Esophagus squamous epithelium (tissue), 5 donors: ENCODE data around the gene SPACA4. TPM values are rescaled to one million over a fixed set of nuclear protein-coding genes. Genes with fewer than 3 reads are reported as not detected.

Source experiments
- DNase-seq: peaks from one replicate; lab custom pipeline; 2025; lab: John Stamatoyannopoulos, UW
- H3K27ac ChIP-seq, 4 donors: fragments of 200-600 bp; sonication (generic); one replicate each; pipeline ENCODE4 v1.5.1; 2016 to 2019; ENCODE audit warnings: mild to moderate bottlenecking in 1 of 4
- H3K27me3 ChIP-seq, 4 donors: fragments of 200-600 bp; sonication (generic); 1 replicate in 3 of 4; 2 replicates in 1 of 4; pipeline versions ENCODE4 v1.5.1 to v1.6.0; 2017 to 2021; ENCODE audit warnings: antibody characterized with exemption in 1 of 4
- H3K36me3 ChIP-seq, 3 donors: fragments of 200-600 bp; sonication (generic); one replicate each; pipeline ENCODE4 v1.5.1; 2016 to 2019
- H3K4me1 ChIP-seq, 3 donors: fragments of 200-600 bp; sonication (generic); one replicate each; pipeline ENCODE4 v1.5.1; 2017 to 2019
- H3K4me3 ChIP-seq, 4 donors: fragments of 200-600 bp; sonication (generic); 1 replicate in 3 of 4; 2 replicates in 1 of 4; pipeline ENCODE4 v1.5.1; 2016 to 2019; ENCODE audit warnings: mild to moderate bottlenecking in 2 of 4, moderate library complexity in 1 of 4
- H3K9me3 ChIP-seq, 3 donors: fragments of 200-600 bp; sonication (generic); one replicate each; pipeline ENCODE4 v1.5.1; 2016 to 2019
- POLR2A ChIP-seq, 4 donors: fragments of 450-650 bp; IDR thresholded peaks; one replicate each; pipeline ENCODE4 v1.6.1; 2017; ENCODE audit warnings: antibody characterized with exemption in 4 of 4, mild to moderate bottlenecking in 4 of 4, moderate library complexity in 3 of 4
- WGBS, 2 donors: methylation state at CpG; one replicate each; pipeline ENCODE4 v1.1.5; 2018; 5-methylcytosine and 5-hydroxymethylcytosine counted together
- intact Hi-C: fragments of 100-400 bp; cut with DNase I; formaldehyde crosslinking; loops from one replicate; pipeline ENCODE4 v1.15.0; 2022
- total RNA-seq, 4 donors: library from RNA; depleted of rRNA; stranded (reverse); fragments of >200 nt; gene quantifications; one replicate each; pipeline ENCODE4 v1.1.0, GENCODE V29; 2016
- TF ChIP-seq, protein P1 (sequence below), 6 experiments: fragments of 450-650 bp in 4 of 6; fragments of 200-600 bp in 2 of 6; sonication (generic) in 2 of 6; IDR thresholded peaks; one replicate each; pipeline ENCODE4 v1.5.1; 2016 to 2019; ENCODE audit warnings: antibody characterized with exemption in 6 of 6, mild to moderate bottlenecking in 4 of 6, moderate library complexity in 4 of 6
- donor health status: DM: yes; HTN: yes; CAD: no.

The SPACA4 gene
- total RNA-seq, 4 donors from 2014 or later = 1.3 to 1.7 (median 1.4) TPM; not detected in 1

DNA sequence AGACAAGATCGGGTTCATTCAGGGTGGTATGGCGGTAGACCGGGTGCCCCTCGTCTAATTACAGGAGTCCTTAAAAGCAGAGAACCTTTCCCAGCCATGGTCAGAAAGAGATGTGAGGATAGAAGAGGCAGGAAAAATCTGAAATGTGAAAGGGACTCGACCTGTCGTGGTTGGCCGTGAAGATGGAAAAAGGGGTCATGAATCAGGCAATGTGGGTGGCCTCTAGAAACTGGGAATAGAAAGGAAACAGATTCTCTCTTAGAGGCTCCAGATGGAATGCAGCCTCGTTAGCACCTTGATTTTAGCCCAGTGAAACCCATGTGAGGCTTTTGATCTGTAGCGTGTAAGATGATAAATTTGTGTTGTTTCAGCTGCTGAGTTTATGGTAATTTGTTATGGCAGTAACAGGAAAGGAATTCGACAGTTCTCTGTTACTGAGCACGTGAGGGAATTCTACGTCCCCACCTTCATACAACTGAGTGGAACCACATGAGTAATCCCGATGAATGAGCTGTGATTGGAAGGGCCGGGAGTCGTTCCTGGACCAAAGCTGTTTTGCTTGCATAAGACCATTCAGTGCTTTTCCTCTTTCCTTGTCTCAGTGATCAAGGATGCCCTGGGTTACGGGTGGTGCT lies 50.4 kb downstream of the SPACA4 start:
- no peaks in the 10 kb centered on the region for H3K27me3 ChIP-seq
- intact Hi-C loops = loop anchor here (10.0 kb wide), 1 partner anchor 118 kb away; no protein-coding TSS in a partner anchor
- no peak for DNase-seq
- no peaks in the 10 kb centered on the region for H3K9me3 ChIP-seq
- H3K27ac ChIP-seq = no peak overlapping the region
- 51 to 55% methylated on average over 16 of the region's 16 CpGs for WGBS, 2 donors
- no peaks in the 10 kb centered on the region for H3K36me3 ChIP-seq
- peaks cover 0 to 14% (median 11%) of the 10 kb centered on the region in 3 donors for H3K4me1 ChIP-seq
- H3K4me3 ChIP-seq = no peak overlapping the region
- TF ChIP-seq, protein P1, sequence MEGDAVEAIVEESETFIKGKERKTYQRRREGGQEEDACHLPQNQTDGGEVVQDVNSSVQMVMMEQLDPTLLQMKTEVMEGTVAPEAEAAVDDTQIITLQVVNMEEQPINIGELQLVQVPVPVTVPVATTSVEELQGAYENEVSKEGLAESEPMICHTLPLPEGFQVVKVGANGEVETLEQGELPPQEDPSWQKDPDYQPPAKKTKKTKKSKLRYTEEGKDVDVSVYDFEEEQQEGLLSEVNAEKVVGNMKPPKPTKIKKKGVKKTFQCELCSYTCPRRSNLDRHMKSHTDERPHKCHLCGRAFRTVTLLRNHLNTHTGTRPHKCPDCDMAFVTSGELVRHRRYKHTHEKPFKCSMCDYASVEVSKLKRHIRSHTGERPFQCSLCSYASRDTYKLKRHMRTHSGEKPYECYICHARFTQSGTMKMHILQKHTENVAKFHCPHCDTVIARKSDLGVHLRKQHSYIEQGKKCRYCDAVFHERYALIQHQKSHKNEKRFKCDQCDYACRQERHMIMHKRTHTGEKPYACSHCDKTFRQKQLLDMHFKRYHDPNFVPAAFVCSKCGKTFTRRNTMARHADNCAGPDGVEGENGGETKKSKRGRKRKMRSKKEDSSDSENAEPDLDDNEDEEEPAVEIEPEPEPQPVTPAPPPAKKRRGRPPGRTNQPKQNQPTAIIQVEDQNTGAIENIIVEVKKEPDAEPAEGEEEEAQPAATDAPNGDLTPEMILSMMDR (IDR thresholded peaks at IDR 0.05) = no peak
- TF ChIP-seq POLR2A (IDR thresholded peaks at IDR 0.05) = no peak

Other genes with a start within 250 kb of the SPACA4 start
- 1 to 10 TPM; 3.2 to 9.3 (median 6.2) TPM for gene TMEM143, start 242.8 kb upstream of the SPACA4 start, total RNA-seq
- not detected for gene SYNGR4, start 242.4 kb upstream of the SPACA4 start, total RNA-seq
- gene KDELR1, start 215.2 kb upstream of the SPACA4 start, total RNA-seq = 10 to 100 TPM; 63.5 to 87.4 (median 70.2) TPM
- under 1 TPM; 0.09 to 0.47 (median 0.15) TPM for gene GRIN2D, start 213.1 kb upstream of the SPACA4 start, total RNA-seq
- 10 to 100 TPM; 33.0 to 43.9 (median 34.6) TPM for gene GRWD1, start 160.8 kb upstream of the SPACA4 start, total RNA-seq
- 1 to 10 TPM in 1 of 4 donors, under 1 TPM in 3; 0.57 to 1.3 (median 0.92) TPM for gene KCNJ14, start 151.2 kb upstream of the SPACA4 start, total RNA-seq
- 100 to 1,000 TPM in 1 of 4 donors, 10 to 100 TPM in 3; 40.8 to 101 (median 47.8) TPM for gene CYTH2, start 137.4 kb upstream of the SPACA4 start, total RNA-seq
- gene LMTK3, start 94.9 kb upstream of the SPACA4 start, total RNA-seq = 1 to 10 TPM; 2.1 to 7.8 (median 2.8) TPM
- gene SULT2B1, start 54.6 kb upstream of the SPACA4 start, total RNA-seq = 100 to 1,000 TPM in 2 of 4 donors, 10 to 100 TPM in 2; 84.8 to 253 (median 150) TPM
- 10 to 100 TPM in 1 of 4 donors, 1 to 10 TPM in 3; 3.1 to 12.3 (median 8.6) TPM for gene FAM83E, start 8.3 kb downstream of the SPACA4 start, total RNA-seq
- gene RPL18, start 12.4 kb downstream of the SPACA4 start, total RNA-seq = 1,000 to 10,000 TPM; 1,870 to 2,808 (median 2,491) TPM
- gene SPHK2, start 12.8 kb downstream of the SPACA4 start, total RNA-seq = 10 to 100 TPM in 2 of 4 donors, 1 to 10 TPM in 2; 7.0 to 10.9 (median 9.7) TPM
- 10 to 100 TPM in 3 of 4 donors, 1 to 10 TPM in 1; 4.2 to 16.2 (median 11.7) TPM for gene DBP, start 30.6 kb downstream of the SPACA4 start, total RNA-seq
- gene CA11, start 39.4 kb downstream of the SPACA4 start, total RNA-seq = 1 to 10 TPM; 1.4 to 6.9 (median 5.2) TPM
- gene NTN5, start 66.3 kb downstream of the SPACA4 start, total RNA-seq = under 1 TPM in 1 of 4 donors, not detected in 3; 0.57 TPM
- gene FUT2, start 89.2 kb downstream of the SPACA4 start, total RNA-seq = 100 to 1,000 TPM in 1 of 4 donors, 10 to 100 TPM in 3; 12.2 to 125 (median 38.5) TPM
- 1 to 10 TPM in 1 of 4 donors, under 1 TPM in 1, not detected in 2; 0.57 to 2.0 TPM for gene MAMSTR, start 113.0 kb downstream of the SPACA4 start, total RNA-seq
- gene RASIP1, start 133.9 kb downstream of the SPACA4 start, total RNA-seq = 1 to 10 TPM; 4.0 to 9.6 (median 6.5) TPM
- 10 to 100 TPM in 1 of 4 donors, 1 to 10 TPM in 2, not detected in 1; 2.3 to 56.0 (median 5.0) TPM for gene IZUMO1, start 140.2 kb downstream of the SPACA4 start, total RNA-seq
- 1 to 10 TPM; 3.4 to 6.3 (median 4.8) TPM for gene FUT1, start 145.9 kb downstream of the SPACA4 start, total RNA-seq
- not detected for gene FGF21, start 148.8 kb downstream of the SPACA4 start, total RNA-seq
- 10 to 100 TPM; 22.8 to 61.0 (median 42.2) TPM for gene BCAT2, start 204.3 kb downstream of the SPACA4 start, total RNA-seq
- 1 to 10 TPM in 2 of 4 donors, under 1 TPM in 1, not detected in 1; 0.83 to 9.0 (median 4.8) TPM for gene HSD17B14, start 229.7 kb downstream of the SPACA4 start, total RNA-seq